IPS-NIHi7 (cell line): Measurements from ENCODE around the gene ENTPD8.
A peak's percentile ranks its signal among the peaks of the same experiment; 100 is the strongest.

Experiments used
- DNase-seq: peaks from one replicate; pipeline ENCODE4 v3.0.0; 2012; ENCODE audit warnings: mixed read lengths; ENCODE audit errors: extremely low spot score

ENTPD8 gene

GRCh38 chr9:137441289-137441934, at the start of gene ENTPD8:
ENTPD8 (minus strand) TSS chr9:137441357; CDS start chr9:137438285, 3,072 bp downstream.
- peak; percentile 90 for DNase-seq

GRCh38 chr9:137490532-137491186, 49.5 kb upstream of the ENTPD8 start:
- DNase-seq, result no peak

GRCh38 chr9:137488906-137489305, 47.7 kb upstream of the ENTPD8 start:
- DNase-seq, result no peak

GRCh38 chr9:137488327-137488653, 47.1 kb upstream of the ENTPD8 start:
- no peak for DNase-seq

- no peak for DNase-seq
Measured at GRCh38 chr9:137487454-137488326, 46.5 kb upstream of the ENTPD8 start.

- no peak for DNase-seq
Measured at GRCh38 chr9:137486545-137487453, 45.6 kb upstream of the ENTPD8 start.

- DNase-seq, result no peak
Measured at GRCh38 chr9:137486141-137486490, 45.0 kb upstream of the ENTPD8 start.

GRCh38 chr9:137485343-137486140, 44.4 kb upstream of the ENTPD8 start:
- DNase-seq, result no peak

- no peak for DNase-seq
Measured at GRCh38 chr9:137484551-137485315, 43.6 kb upstream of the ENTPD8 start.

GRCh38 chr9:137482094-137482781, 41.1 kb upstream of the ENTPD8 start:
- no peak for DNase-seq

- DNase-seq, result no peak
Measured at GRCh38 chr9:137480686-137481683, 39.8 kb upstream of the ENTPD8 start.

GRCh38 chr9:137479892-137480685, 38.9 kb upstream of the ENTPD8 start:
- DNase-seq, result no peak

GRCh38 chr9:137478962-137479861, 38.1 kb upstream of the ENTPD8 start:
- DNase-seq, result no peak

- DNase-seq, result no peak
Measured at GRCh38 chr9:137478613-137478961, 37.4 kb upstream of the ENTPD8 start.

GRCh38 chr9:137477778-137478612, 36.8 kb upstream of the ENTPD8 start:
- DNase-seq, result no peak

- DNase-seq, result no peak
Measured at GRCh38 chr9:137476856-137477255, 35.7 kb upstream of the ENTPD8 start.
